ENCODE measurements around the gene MAP7D2. TPM values are rescaled to one million over a fixed set of nuclear protein-coding genes. Genes with fewer than 3 reads are reported as not detected.

Gene MAP7D2
- total RNA-seq, 1 experiment from 2014 or later = 0.15 TPM

- ChIA-PET RAD21 (ENCODE audit: low non-redundant PET in 1 of 2, low total read pairs in 2 of 2, uncharacterized antibody in 2 of 2, unreplicated experiment in 2 of 2) (no interaction called here), POLR2A (no interaction called here), CTCF (no interaction called here)
- Histone ChIP-seq H3K4me3 (replicated peaks in 1 of 2; ENCODE audit: low read depth in 1 of 2, low read length in 2 of 2) (no peak overlapping the region), H3K9me3 (ENCODE audit: control insufficient read depth in 1 of 2, insufficient read depth in 1 of 2, low read depth in 1 of 2, low read length in 2 of 2) (no peaks in the 10 kb centered on the region), H3K27ac (ENCODE audit: low read depth, low read length) (no peak overlapping the region), H3K27me3 (ENCODE audit: insufficient read depth, low read length) (no peaks in the 10 kb centered on the region), H3K4me1 (ENCODE audit: control insufficient read depth in 1 of 2, insufficient read depth in 2 of 2, low read length in 2 of 2) (no peaks in the 10 kb centered on the region), H3K79me2 (ENCODE audit: insufficient read depth, low read length) (peaks cover 23% of the 10 kb centered on the region), H3K36me3 (ENCODE audit: control insufficient read depth in 1 of 2, insufficient read depth in 2 of 2, low read length in 2 of 2) (peaks cover 24 to 27% of the 10 kb centered on the region in 2 experiments), H3K4me2 (ENCODE audit: low read length) (no peak overlapping the region), H4K20me1 (ENCODE audit: insufficient read depth) (no peaks in the 10 kb centered on the region), H3K9me2 (ENCODE audit: insufficient read depth) (no peaks in the 10 kb centered on the region), H2AFZ (ENCODE audit: low read depth, low read length, poor library complexity, severe bottlenecking) (no peak overlapping the region), H3K9ac (ENCODE audit: low read length) (no peak overlapping the region)
- DNase-seq (ENCODE audit: low read depth, low spot score) = no peak
- TF ChIP-seq JUND (IDR thresholded peaks at IDR 0.05) (no peak), SP1 (IDR thresholded peaks at IDR 0.05; ENCODE audit: low read depth) (no peak), ELF1 (IDR thresholded peaks at IDR 0.05; ENCODE audit: borderline replicate concordance, low read depth) (no peak)
- intact Hi-C loops (cut with micrococcal nuclease) = no loop called here
- ATAC-seq = no peak
- no TSS peak for BruUV-seq (replicated peaks)
These were observed 12.8 kb upstream of the MAP7D2 start for GRCh38 chrX:20129547-20129946.

DNA sequence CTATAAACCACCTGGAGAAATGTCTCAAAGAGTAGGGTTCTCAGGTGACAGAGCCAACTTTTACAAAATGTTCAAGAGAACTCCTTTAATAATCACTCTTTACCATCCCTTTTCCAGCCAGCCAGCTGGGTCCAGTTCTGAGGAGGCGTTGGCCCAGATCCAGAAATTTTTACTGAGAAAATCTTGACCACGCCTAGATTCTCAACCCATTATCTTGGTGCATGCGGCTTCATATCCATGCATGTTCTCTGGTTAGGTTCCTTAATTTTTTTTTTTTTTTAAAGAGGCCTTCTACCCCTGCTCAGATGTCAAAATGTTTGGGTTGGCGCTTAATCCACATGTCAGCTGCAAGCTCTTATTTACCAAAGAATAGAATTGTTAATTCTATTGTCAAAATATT is 12.0 kb upstream of the MAP7D2 start:
- DNase-seq (ENCODE audit: low read depth, low spot score) (no peak), ATAC-seq (no peak)
- no peaks in the 10 kb centered on the region for H4K20me1 ChIP-seq (ENCODE audit: insufficient read depth)
- no peaks in the 10 kb centered on the region for H3K27me3 ChIP-seq (ENCODE audit: insufficient read depth, low read length)
- peaks cover 24 to 26% of the 10 kb centered on the region in 2 experiments for H3K36me3 ChIP-seq (ENCODE audit: control insufficient read depth in 1 of 2, insufficient read depth in 2 of 2, low read length in 2 of 2)
- peaks cover 19% of the 10 kb centered on the region for H3K79me2 ChIP-seq (ENCODE audit: insufficient read depth, low read length)
- H3K9me2 ChIP-seq (ENCODE audit: insufficient read depth) = no peaks in the 10 kb centered on the region
- H2AFZ ChIP-seq (ENCODE audit: low read depth, low read length, poor library complexity, severe bottlenecking) = no peak overlapping the region
- BruUV-seq (replicated peaks) = no TSS peak
- RAD21 ChIA-PET (ENCODE audit: low non-redundant PET in 1 of 2, low total read pairs in 2 of 2, uncharacterized antibody in 2 of 2, unreplicated experiment in 2 of 2) = no interaction called here
- H3K4me1 ChIP-seq (ENCODE audit: control insufficient read depth in 1 of 2, insufficient read depth in 2 of 2, low read length in 2 of 2) = no peaks in the 10 kb centered on the region
- POLR2A ChIA-PET = no interaction called here
- intact Hi-C loops (cut with micrococcal nuclease) = no loop called here
- CTCF ChIA-PET = interaction anchor here (1.3 kb wide), 1 partner anchor 224 kb away, joined by 3 read pairs; no protein-coding TSS in a partner anchor
- no peaks in the 10 kb centered on the region for H3K9me3 ChIP-seq (ENCODE audit: control insufficient read depth in 1 of 2, insufficient read depth in 1 of 2, low read depth in 1 of 2, low read length in 2 of 2)
- no peak overlapping the region for H3K27ac ChIP-seq (ENCODE audit: low read depth, low read length)
- H3K9ac ChIP-seq (ENCODE audit: low read length) = no peak overlapping the region
- H3K4me2 ChIP-seq (ENCODE audit: low read length) = no peak overlapping the region
- H3K4me3 ChIP-seq (replicated peaks in 1 of 2; ENCODE audit: low read depth in 1 of 2, low read length in 2 of 2) = no peak overlapping the region
- TF ChIP-seq EZH2phosphoT487 (IDR thresholded peaks at IDR 0.05; ENCODE audit: borderline replicate concordance) = no peak
- TF ChIP-seq TCF7L2 (IDR thresholded peaks at IDR 0.05; ENCODE audit: borderline replicate concordance, extremely low read depth, insufficient read depth, insufficient read length) = no peak
- TF ChIP-seq POLR2A (IDR thresholded peaks at IDR 0.05; ENCODE audit: borderline replicate concordance, extremely low read depth, insufficient read depth, insufficient read length) = no peak
- TF ChIP-seq, protein P1, sequence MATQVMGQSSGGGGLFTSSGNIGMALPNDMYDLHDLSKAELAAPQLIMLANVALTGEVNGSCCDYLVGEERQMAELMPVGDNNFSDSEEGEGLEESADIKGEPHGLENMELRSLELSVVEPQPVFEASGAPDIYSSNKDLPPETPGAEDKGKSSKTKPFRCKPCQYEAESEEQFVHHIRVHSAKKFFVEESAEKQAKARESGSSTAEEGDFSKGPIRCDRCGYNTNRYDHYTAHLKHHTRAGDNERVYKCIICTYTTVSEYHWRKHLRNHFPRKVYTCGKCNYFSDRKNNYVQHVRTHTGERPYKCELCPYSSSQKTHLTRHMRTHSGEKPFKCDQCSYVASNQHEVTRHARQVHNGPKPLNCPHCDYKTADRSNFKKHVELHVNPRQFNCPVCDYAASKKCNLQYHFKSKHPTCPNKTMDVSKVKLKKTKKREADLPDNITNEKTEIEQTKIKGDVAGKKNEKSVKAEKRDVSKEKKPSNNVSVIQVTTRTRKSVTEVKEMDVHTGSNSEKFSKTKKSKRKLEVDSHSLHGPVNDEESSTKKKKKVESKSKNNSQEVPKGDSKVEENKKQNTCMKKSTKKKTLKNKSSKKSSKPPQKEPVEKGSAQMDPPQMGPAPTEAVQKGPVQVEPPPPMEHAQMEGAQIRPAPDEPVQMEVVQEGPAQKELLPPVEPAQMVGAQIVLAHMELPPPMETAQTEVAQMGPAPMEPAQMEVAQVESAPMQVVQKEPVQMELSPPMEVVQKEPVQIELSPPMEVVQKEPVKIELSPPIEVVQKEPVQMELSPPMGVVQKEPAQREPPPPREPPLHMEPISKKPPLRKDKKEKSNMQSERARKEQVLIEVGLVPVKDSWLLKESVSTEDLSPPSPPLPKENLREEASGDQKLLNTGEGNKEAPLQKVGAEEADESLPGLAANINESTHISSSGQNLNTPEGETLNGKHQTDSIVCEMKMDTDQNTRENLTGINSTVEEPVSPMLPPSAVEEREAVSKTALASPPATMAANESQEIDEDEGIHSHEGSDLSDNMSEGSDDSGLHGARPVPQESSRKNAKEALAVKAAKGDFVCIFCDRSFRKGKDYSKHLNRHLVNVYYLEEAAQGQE (IDR thresholded peaks at IDR 0.05; ENCODE audit: low read depth) = no peak
- TF ChIP-seq ZBTB33 (IDR thresholded peaks at IDR 0.05; ENCODE audit: extremely low read depth, insufficient replicate concordance, low read length) = no peak
- TF ChIP-seq JUND (IDR thresholded peaks at IDR 0.05) = no peak
- TF ChIP-seq ZNF274 (IDR thresholded peaks at IDR 0.05; ENCODE audit: low read depth, low read length) = no peak
- no peak for TF ChIP-seq FOSL1 (IDR thresholded peaks at IDR 0.05; ENCODE audit: low read depth)
- no peak for TF ChIP-seq POLR2AphosphoS5 (IDR thresholded peaks at IDR 0.05; ENCODE audit: low read depth, low read length)
- no peak for TF ChIP-seq MAX (IDR thresholded peaks at IDR 0.05)
- no peak for TF ChIP-seq YY1 (IDR thresholded peaks at IDR 0.05; ENCODE audit: extremely low read depth, insufficient replicate concordance, low read depth, low read length)
- TF ChIP-seq SIN3A (IDR thresholded peaks at IDR 0.05; ENCODE audit: low read depth) = no peak
- no peak for TF ChIP-seq CBX3 (IDR thresholded peaks at IDR 0.05; ENCODE audit: low read depth)

Measured in HCT116 (cell line).